Activated CD8-positive, alpha-beta memory T cell treated with anti-CD3 and anti-CD28 coated beads for 48 hours (primary cell): ENCODE results near the gene COPE.

ENCODE experiments used
- DNase-seq, 3 experiments: peaks; one replicate each; pipeline ENCODE4 v3.0.0-alpha.2; 2020; ENCODE audit warnings: low read depth in 2 of 3, low spot score in 2 of 3

Gene COPE

DNA sequence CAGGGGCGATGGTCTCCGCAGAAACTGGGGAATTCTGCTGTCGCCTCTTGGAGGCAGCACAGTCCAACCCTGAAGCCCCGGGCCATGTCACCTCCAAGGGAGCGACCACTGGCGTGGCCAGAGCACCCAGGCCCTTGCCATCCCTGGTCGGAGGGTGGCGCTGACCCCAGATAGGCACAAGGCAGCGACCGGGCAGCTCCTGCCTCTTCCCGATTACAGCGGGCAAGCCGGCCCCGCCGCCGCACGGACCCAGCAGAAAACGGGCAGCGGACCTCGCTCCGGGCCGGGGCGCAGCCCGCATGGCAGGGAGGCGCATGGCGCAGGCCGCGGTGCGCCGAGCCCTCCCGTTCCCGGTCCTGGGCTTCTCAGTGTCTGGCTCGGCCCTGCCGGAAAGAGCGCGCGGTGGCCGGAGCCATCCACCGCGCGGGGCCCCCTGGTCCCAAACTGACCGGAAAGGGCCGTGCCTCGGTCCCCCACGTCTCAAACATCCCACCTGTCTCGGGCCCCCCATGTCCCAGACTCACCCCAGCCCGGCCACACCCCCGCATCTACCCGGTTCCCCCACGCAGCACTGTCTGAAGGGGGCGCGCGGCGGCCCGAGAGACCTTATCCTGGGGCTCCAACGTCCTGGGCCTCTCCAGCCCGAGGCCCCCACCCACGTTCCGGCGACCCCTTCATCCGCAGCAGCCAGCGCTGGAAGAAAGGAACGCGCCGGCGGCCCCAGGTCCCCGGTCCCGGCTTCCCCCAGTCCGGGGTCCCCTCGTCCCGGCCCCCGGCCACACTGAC lies 24.0 kb downstream of the COPE start:
- DNase-seq = no peak

DNA sequence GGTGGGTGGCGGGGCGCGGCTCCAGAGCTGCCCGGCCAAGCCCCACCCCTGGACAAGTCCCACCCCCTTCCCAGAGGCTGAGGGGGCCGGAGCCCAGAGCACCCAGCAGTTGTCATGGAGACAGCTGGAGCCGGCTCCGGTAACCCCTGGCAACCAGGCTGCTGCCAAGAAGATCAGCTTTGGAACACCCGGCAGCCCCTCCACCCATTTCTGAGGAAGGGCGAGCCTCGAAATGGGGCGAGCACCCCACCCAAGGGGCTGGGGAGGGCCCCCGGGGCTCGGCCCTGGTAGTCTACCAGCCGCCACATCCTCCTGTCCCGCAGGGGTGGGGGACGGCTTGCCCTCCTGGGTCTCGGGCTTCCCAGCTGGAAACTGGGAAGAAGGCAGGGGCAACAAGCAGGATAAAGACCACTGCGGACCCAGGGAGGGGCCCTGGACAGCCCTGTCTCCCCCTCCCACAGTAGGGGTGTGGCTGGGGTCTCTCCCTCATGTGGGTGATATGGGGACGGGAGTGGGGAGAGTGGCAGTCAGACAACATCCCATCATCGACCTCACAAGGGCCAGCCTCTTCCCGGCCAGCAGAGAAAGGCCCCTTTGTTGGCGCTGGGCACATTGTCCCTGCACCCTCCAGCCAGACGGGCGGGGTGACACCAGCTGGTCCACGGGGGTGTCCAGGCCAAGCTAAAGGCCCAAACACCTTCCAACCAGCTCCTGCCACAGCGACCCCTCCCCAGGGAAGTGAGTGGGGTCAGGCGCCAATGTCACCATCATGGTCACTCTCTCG lies 24.7 kb downstream of the COPE start:
- DNase-seq = no peak

DNA sequence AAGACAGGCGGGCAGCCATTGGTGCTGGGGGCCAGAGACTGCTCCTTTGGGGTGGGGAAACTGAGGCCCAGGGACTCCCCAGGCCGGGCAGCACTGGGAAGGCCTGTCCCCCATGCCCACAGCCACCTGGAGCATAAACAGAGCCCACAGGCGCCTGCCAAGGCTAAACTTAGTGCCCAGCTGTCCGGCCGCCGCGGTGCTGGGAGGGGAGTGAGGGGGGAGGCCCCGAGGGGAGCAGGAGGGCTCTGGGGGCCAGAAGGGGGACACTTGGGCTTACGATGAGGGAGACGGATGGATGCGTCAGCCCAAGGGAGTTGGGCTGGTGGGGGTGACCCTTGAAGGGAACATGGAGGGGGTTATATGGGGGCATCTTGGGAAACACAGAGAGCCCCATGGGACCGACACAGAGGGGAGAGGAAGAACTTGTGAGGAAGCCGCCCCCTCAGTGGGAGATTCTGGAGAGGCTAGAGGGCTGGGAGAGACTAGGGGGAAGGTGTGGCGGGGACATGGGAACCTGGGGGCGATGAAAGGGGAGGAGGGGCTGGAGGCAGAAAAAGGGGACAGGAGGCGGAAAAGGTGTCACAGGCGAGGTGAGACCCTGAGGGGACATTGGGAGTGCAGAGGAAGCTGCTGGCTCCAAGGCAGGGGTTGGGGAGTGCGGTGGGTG lies 25.5 kb downstream of the COPE start:
- no peak for DNase-seq

GRCh38 chr19:18889949-18890745 lies 29.0 kb downstream of the COPE start:
- DNase-seq = no peak

GRCh38 chr19:18886972-18887371 lies 32.2 kb downstream of the COPE start:
- DNase-seq = no peak

- DNase-seq = no peak
These were observed 35.5 kb downstream of the COPE start for GRCh38 chr19:18883526-18884304.

DNA sequence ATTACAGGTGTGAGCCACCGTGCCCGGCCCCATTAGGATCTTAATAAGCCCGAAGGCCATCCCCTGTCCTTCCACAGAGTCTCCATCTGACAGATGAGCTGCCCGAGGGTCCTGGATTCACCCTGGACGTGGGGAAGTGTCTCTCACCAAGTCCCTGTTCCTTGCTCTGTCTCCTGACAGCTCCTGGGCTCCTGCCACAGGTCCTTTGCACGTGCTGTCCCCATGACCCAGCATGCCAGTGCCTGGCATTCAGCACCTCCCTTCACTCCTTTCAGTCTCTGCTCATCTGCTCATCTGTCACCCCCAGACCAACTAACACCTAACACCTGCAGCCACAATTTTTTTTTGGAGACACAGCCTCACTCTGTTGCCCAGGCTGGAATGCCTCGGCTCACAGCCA lies 37.7 kb downstream of the COPE start:
- no peak for DNase-seq

DNA sequence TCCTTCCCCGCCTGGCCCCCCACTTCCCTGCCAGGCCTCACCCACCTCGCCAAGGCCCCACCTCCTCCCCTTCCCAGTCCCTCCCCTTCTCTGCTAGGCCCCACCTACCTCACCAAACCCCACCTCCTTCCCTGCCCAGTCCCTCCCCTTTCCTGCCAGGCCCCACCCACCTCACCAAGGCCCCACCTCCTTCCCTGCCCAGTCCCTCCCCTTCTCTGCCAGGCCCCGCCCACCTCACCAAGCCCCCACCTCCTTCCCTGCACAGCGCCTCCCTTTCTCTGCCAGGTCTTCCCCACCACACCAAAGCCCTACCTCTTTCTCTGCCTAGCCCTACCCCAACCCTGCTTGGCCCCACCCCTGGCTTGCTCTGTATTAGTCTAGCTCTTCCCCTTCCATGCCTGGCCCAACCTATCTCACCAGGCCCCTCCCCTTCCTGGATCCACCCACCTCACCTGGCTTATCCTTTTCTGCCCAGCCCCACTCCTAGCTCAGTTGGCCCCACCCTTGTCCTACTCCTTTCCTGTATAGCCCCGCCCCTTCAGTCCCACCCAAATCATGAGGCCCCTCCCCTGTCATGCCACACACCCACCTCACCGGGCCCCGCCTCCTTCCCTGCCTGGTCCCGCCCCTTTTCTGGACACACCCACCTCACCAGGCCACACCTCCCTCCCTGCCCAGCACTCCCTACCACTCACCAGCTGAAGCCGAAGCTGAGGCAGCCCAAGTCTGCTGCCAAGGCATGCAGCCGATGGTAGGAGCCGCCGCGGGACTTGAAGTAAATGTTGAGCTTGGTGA lies 39.4 kb downstream of the COPE start:
- DNase-seq = no peak

- no peak for DNase-seq
These were observed 40.2 kb downstream of the COPE start for GRCh38 chr19:18878858-18879578.

DNA sequence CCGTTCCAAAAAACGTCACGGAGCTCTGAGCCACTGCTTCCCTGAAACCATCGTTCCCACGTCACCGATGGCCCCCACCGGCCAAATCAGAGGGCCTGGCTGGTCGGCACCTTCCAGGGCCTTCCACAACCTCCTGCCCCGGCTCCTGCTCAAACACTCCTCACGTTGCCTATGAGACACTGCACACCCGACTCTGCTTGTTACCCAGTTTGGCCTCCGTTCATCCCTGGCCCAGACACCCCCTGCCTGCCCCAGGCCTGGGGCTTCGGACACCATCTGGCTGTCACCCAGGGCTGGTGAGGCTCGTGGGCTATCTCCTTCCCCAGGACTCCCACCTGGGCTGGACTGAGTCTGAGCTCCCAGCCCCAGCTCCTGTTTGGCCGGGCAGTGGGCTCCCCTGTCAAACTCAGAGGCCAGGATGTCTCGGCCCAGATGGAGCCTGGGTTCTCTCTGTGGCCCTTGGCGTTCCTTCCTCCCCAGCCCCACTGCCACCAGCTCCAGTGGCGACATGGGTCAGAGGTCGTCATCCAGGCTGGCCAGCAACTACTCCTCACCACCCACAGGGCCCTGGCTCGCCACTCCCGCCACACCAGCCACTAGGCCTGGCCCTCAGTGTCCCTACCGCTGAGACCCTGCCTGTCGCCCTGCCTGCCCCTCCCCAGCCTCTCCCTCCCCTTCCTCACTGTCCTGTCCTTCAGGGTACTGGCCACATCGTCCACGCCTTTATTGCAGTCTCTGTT lies 41.0 kb downstream of the COPE start:
- no peak for DNase-seq

DNA sequence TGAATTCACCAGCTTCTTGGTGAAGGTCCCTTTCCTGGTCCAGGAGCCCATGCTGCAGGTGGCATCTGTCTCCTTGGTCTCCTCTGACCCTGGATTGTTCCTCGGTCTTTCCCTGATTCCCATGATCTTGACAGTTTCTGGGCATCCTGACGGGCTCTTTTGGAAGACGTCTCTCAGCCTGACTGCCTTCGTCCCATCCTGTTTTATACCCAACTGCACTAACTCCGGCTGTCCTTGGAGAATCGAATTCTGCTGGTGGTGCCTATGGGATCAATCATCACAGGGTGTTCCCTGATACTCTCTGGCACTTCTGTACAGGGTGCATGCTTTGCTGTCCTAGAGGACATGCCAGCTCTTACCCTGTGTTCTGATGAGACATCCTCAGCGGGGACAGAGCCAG lies 42.3 kb downstream of the COPE start:
- DNase-seq = no peak

- no peak for DNase-seq
These were observed 43.5 kb downstream of the COPE start for GRCh38 chr19:18875726-18876125.

DNA sequence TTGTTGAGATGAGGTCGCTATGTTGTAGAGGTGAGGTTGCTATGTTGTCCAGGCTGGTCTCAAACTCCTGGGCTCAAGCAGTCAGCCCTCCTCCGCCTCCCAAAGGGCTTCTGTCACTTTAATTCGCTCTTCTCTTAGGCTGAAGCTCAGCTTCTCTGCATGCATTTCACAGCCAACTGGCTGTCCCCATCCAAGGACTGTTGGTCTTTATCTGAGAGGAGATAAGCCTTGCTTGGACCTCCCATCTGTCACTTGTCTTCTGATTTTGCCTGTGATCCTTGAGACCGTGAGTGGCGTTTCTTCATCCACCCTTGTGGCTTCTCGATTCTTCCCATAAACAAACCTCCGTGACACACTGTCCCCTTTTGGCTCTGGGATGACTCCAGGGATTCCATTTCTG lies 47.6 kb downstream of the COPE start:
- no peak for DNase-seq

DNA sequence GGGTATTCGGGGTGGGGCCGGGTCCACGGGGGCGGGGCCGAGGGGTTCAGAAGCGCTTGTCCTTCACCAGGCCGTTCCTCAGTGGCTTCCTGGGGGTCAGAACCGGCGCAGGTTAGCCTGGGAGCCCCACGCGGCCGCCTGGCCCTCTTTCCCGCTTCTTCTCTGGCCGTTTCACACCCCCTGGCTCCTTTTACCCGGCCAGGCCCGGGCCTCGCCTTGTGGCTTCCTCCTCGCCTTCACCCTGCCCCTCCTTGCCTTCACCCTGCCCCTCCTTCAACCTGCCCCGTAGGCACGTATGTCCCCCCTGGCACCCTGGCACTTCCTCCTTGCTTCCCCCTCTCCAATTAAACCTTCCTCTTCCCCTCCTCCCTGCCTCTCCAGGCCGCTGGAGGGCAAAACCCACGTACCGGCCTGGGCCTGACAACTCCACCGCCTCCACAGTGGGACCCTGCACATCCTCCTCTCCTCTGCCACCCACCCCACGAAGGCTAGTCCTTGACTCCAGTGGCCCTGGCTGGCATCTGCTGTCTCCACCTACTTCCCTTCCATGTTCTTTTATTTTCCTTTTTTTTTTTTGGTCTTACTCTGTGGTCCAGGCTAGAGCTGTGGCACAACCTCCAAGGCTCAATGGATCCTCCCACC lies 48.5 kb downstream of the COPE start:
- no peak for DNase-seq

DNA sequence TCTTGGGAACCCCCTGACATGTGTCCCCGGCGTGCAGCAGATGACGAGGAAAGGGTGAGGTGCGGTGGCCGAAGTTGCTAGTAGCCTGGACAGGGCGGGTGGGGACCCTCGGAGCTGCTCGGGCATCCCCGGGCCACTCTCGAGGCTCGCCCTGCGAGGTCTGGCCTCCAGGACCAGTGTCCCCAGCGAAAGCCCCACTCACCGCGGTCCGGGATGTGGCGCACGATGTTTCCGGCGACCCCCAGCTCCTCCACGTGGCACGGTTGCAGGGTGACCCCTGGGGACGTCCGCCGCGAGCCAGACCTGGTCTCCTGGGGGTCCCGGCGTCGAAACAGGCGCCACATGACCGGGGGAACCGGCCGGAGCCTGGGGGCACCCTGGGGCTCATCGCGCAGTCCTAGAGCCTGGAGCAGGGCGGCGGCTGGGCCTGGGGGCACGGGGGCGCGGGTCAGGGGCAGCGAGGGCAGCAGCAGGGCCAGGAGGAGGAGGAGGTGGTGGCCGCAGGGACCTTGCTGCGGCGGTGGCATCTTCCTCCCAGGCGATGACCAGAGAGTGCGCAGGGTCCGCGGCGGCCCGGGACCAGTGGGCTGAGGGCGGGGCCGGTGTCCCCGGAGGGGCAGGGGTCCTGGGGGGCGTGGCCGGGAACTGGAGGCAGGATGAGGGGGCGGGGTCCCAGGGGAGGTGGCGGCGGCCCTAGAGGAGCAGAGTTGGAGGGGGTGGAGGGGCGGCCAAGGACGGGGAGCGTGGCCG lies 49.2 kb downstream of the COPE start:
- no peak for DNase-seq

DNA sequence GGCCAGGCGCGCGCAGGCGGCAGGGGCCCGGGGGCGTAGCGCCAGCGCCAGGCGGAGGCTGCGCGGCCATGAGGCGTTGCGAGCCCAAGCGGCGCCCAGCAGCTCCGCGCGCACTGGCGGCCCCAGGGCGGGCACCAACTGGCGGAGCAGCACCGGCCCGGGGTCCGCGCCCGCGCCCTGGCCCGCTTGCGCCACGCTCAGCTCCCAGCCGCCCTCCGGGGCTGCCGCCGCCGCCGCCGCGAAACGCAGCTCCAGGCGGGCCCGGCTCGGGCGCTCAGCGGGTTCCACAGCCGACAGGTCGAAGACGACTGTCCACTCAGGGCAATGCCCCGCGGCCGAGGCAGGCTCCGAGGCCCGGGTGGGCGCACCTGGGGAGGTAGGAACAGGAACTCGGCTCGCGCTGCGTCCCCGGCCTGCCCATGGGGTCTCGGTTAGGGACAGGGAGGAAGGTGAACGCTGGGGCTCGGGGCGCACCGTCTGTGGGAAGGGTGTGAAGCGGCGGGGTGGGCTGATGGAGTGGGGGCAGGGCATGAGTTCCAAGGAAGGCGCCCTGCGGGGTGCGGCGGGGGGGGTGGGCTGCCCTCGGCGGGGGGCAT lies 50.1 kb downstream of the COPE start:
- DNase-seq = no peak
